B cell (primary cell): ENCODE data around the gene CD55. TPM values are rescaled to one million over a fixed set of nuclear protein-coding genes. Genes with fewer than 3 reads are reported as not detected.
A peak's percentile ranks its signal among the peaks of the same experiment; 100 is the strongest.

ENCODE experiments used
- ATAC-seq: fragments of 200-7000 bp; cut with Tn5 transposase; one replicate; pipeline ENCODE4 v1.10.0; 2021; ENCODE audit warnings: low read depth, mild to moderate bottlenecking, moderate number of reproducible peaks, moderate library complexity
- CTCF ChIA-PET: fragments of 350-600 bp; sonication (Branson Sonifier 250); formaldehyde crosslinking; loops from one replicate; lab custom pipeline; 2021; ENCODE audit warnings: antibody characterized with exemption, inconsistent platforms; lab: Charles Lee
- POLR2A ChIA-PET: fragments of 350-600 bp; sonication (Branson Sonifier 250); formaldehyde crosslinking; loops from one replicate; lab custom pipeline; 2021; ENCODE audit warnings: antibody characterized with exemption; lab: Charles Lee
- DNase-seq: peaks from one replicate; pipeline ENCODE4 v3.0.0; 2013
- H2AFZ ChIP-seq: 2 replicates; pipeline ENCODE4 v1.6.1; 2012; ENCODE audit warnings: mild to moderate bottlenecking, low read depth, low read length; ENCODE audit not compliant: insufficient read depth, poor library complexity, severe bottlenecking
- H3K27ac ChIP-seq, 2 donors: 1 replicate in 1 of 2; 2 replicates in 1 of 2; pipeline ENCODE4 v1.5.1; 2012 to 2013; ENCODE audit warnings: low read length in 2 of 2, mild to moderate bottlenecking in 2 of 2, moderate library complexity in 1 of 2
- H3K27me3 ChIP-seq, 4 experiments: fragments of 200-600 bp in 1 of 4; sonication (generic) in 1 of 4; replicated peaks in 1 of 4; 1 replicate in 2 of 4; 2 replicates in 2 of 4; pipeline versions ENCODE4 v1.6.1 to v1.7.0; 2013 to 2016; ENCODE audit warnings: low read length in 3 of 4, mild to moderate bottlenecking in 2 of 4, mixed read lengths in 1 of 4, moderate library complexity in 1 of 4; ENCODE audit not compliant: insufficient read depth in 4 of 4, control insufficient read depth in 3 of 4; ENCODE audit errors: control extremely low read depth in 1 of 4
- H3K36me3 ChIP-seq, 2 experiments: replicated peaks in 1 of 2; 1 replicate in 1 of 2; 2 replicates in 1 of 2; pipeline versions ENCODE4 v1.6.1 to v1.7.1; 2013; ENCODE audit warnings: low read length in 1 of 2; ENCODE audit not compliant: insufficient read depth in 2 of 2, control insufficient read depth in 1 of 2; ENCODE audit errors: control extremely low read depth in 1 of 2, extremely low read depth in 1 of 2
- H3K4me1 ChIP-seq, 2 donors: fragments of 200-600 bp in 1 of 2; sonication (generic) in 1 of 2; 1 replicate in 1 of 2; 2 replicates in 1 of 2; pipeline versions ENCODE4 v1.5.1 to v1.6.1; 2013 to 2017; ENCODE audit warnings: low read length in 2 of 2; ENCODE audit not compliant: control insufficient read depth in 2 of 2, insufficient read depth in 2 of 2
- H3K4me2 ChIP-seq: replicated peaks from 2 replicates; pipeline ENCODE3; 2012; ENCODE audit warnings: mild to moderate bottlenecking, low read depth, low read length; ENCODE audit not compliant: poor library complexity, severe bottlenecking
- H3K4me3 ChIP-seq, 5 experiments: fragments of 200-600 bp in 1 of 5; sonication (generic) in 1 of 5; 1 replicate in 3 of 5; 2 replicates in 2 of 5; pipeline versions ENCODE4 v1.5.1 to v1.7.0; 2011 to 2016; ENCODE audit warnings: low read length in 4 of 5, mild to moderate bottlenecking in 4 of 5, low read depth in 2 of 5, control low read depth in 1 of 5, moderate library complexity in 1 of 5; ENCODE audit not compliant: insufficient read depth in 1 of 5; ENCODE audit errors: control extremely low read depth in 1 of 5, extremely low read depth in 1 of 5
- H3K79me2 ChIP-seq: fragments of 200-600 bp; sonication (generic); one replicate; pipeline ENCODE4 v1.6.0; 2016; ENCODE audit warnings: low read length; ENCODE audit not compliant: control insufficient read depth, insufficient read depth
- H3K9ac ChIP-seq: fragments of 200-600 bp; sonication (generic); 2 replicates; pipeline ENCODE4 v1.6.1; 2017; ENCODE audit warnings: mild to moderate bottlenecking, low read length, moderate library complexity
- H3K9me3 ChIP-seq, 3 donors: one replicate each; pipeline versions ENCODE4 v1.6.1 to v1.7.1; 2013; ENCODE audit warnings: low read length in 2 of 3; ENCODE audit not compliant: control insufficient read depth in 2 of 3, insufficient read depth in 1 of 3; ENCODE audit errors: control extremely low read depth in 1 of 3
- H4K20me1 ChIP-seq: 2 replicates; pipeline ENCODE4 v1.6.0; 2012; ENCODE audit warnings: mild to moderate bottlenecking, low read length; ENCODE audit not compliant: insufficient read depth, control insufficient read depth, poor library complexity, severe bottlenecking
- H3K27ac Mint-ChIP-seq: one replicate; pipeline ENCODE4 v1.8.0; 2021; ENCODE audit warnings: mixed read lengths
- H3K27me3 Mint-ChIP-seq: one replicate; pipeline ENCODE4 v1.8.0; 2021; ENCODE audit warnings: mixed read lengths
- H3K4me1 Mint-ChIP-seq: one replicate; pipeline ENCODE4 v1.8.0; 2021; ENCODE audit warnings: mixed read lengths
- H3K4me3 Mint-ChIP-seq: one replicate; pipeline ENCODE4 v1.8.0; 2021; ENCODE audit warnings: mixed read lengths
- H3K9me3 Mint-ChIP-seq: one replicate; pipeline ENCODE4 v1.8.0; 2022; ENCODE audit warnings: mixed read lengths; ENCODE audit not compliant: insufficient read depth
- CTCF ChIP-seq: fragments of 200-600 bp; IDR thresholded peaks from one replicate; pipeline ENCODE4 v1.8.0; 2022; ENCODE audit warnings: antibody characterized with exemption, mild to moderate bottlenecking
- EZH2 ChIP-seq: IDR thresholded peaks from 2 replicates; pipeline ENCODE4 v1.6.1; 2012; ENCODE audit warnings: borderline replicate concordance, low read depth, mild to moderate bottlenecking, moderate library complexity, low read length; ENCODE audit not compliant: insufficient read depth, poor library complexity, severe bottlenecking
- WGBS: methylation state at CpG from one replicate; pipeline ENCODE4 v1.1.5; 2013; ENCODE audit warnings: missing lambda C conversion rate; ENCODE audit not compliant: insufficient coverage; 5-methylcytosine and 5-hydroxymethylcytosine counted together
- intact Hi-C: fragments of 100-400 bp; cut with micrococcal nuclease; formaldehyde crosslinking; loops from one replicate; pipeline ENCODE4 v1.10.0; 2022
- polyA plus RNA-seq: library from polyadenylated mRNA; depleted of rRNA; stranded (reverse); fragments of >200 nt; gene quantifications from 2 replicates; pipeline ENCODE4 v1.2.3, GENCODE V29; 2012
- total RNA-seq, 2 donors: library from RNA; stranded (reverse); fragments of 120-200 nt in 1 of 2; gene quantifications; 1 replicate in 1 of 2; 2 replicates in 1 of 2; pipeline versions ENCODE4 v1.2.3 to v1.2.4, GENCODE V29; 2013 to 2022

The CD55 gene
- total and polyA plus RNA-seq, 2 donors (not counting 1 experiment from before 2014, with no cell fraction given): 98.3 to 239 TPM

- POLR2A ChIA-PET: interaction anchor here (0.9 to 2.5 kb wide), 17 partner anchors 8 to 501 kb away, joined by 3 to 23 read pairs (median 5); partner anchors contain the start of genes CR1, CR2 and PFKFB2
- no peaks in the 10 kb centered on the region for H3K27me3 Mint-ChIP-seq
- peak overlapping the region; percentile 100 for H3K27ac Mint-ChIP-seq
- TF ChIP-seq EZH2: no peak
- no peak for TF ChIP-seq CTCF
- peak overlapping the region; percentile 91 for H3K4me2 ChIP-seq
- H3K27ac ChIP-seq: peak overlapping the region; percentile 98
- H2AFZ ChIP-seq: no peak overlapping the region
- H3K4me1 ChIP-seq: peaks cover 31 to 35% of the 10 kb centered on the region in 2 donors
- peaks cover 54% of the 10 kb centered on the region for H3K4me1 Mint-ChIP-seq
- WGBS: 2% methylated on average over 37 of the region's 37 CpGs
- H3K27me3 ChIP-seq: no peaks in the 10 kb centered on the region
- intact Hi-C loops: loop anchor here (1.0 to 10.0 kb wide), 12 partner anchors 12 to 767 kb away; partner anchors contain the start of genes CR1, CR2 and MAPKAPK2
- peaks cover 28% of the 10 kb centered on the region for H3K79me2 ChIP-seq
- DNase-seq (peak; percentile 70), ATAC-seq (no peak)
- H3K9ac ChIP-seq: peak overlapping the region; percentile 97
- H3K9me3 ChIP-seq: no peaks in the 10 kb centered on the region
- H3K36me3 ChIP-seq: peaks cover 17 to 44% of the 10 kb centered on the region in 2 experiments
- CTCF ChIA-PET: interaction anchor here (0.6 to 3.3 kb wide), 20 partner anchors 11 to 238 kb away, joined by 3 to 35 read pairs (median 4); partner anchors contain the start of genes CR1 and CR2
- H4K20me1 ChIP-seq: peaks cover 25% of the 10 kb centered on the region
- peak overlapping the region; percentile 98 for H3K4me3 Mint-ChIP-seq
- peak overlapping the region; percentile 83 to 100 (median 91) for H3K4me3 ChIP-seq
- H3K9me3 Mint-ChIP-seq: no peaks in the 10 kb centered on the region
Measured at GRCh38 chr1:207321790-207322645, 540 bp downstream of the CD55 start.
